Measurements from ENCODE around the gene PLA2G2E.

PLA2G2E gene

GRCh38 chr1:19923137-19923952 is at the start of gene PLA2G2E:
TSS of gene PLA2G2E (minus strand) at chr1:19923617. CDS start at chr1:19923559, 58 bp downstream.
- DNase-seq (ENCODE audit: low read depth), result no peak

- no peak for DNase-seq (ENCODE audit: low read depth)
Observed at GRCh38 chr1:19971664-19972063, 48.2 kb upstream of the PLA2G2E start.

- DNase-seq (ENCODE audit: low read depth), result no peak
Observed at GRCh38 chr1:19969898-19970660, 46.7 kb upstream of the PLA2G2E start.

- DNase-seq (ENCODE audit: low read depth), result no peak
Observed at GRCh38 chr1:19967808-19968207, 44.4 kb upstream of the PLA2G2E start.

GRCh38 chr1:19964542-19964941 is 41.1 kb upstream of the PLA2G2E start:
- no peak for DNase-seq (ENCODE audit: low read depth)

GRCh38 chr1:19963636-19964035 is 40.2 kb upstream of the PLA2G2E start:
- DNase-seq (ENCODE audit: low read depth), result no peak

- DNase-seq (ENCODE audit: low read depth), result no peak
Observed at GRCh38 chr1:19960591-19960990, 37.2 kb upstream of the PLA2G2E start.

- no peak for DNase-seq (ENCODE audit: low read depth)
Observed at GRCh38 chr1:19957779-19958178, 34.4 kb upstream of the PLA2G2E start.

- DNase-seq (ENCODE audit: low read depth), result no peak
Observed at GRCh38 chr1:19955534-19956170, 32.2 kb upstream of the PLA2G2E start.

- no peak for DNase-seq (ENCODE audit: low read depth)
Observed at GRCh38 chr1:19954059-19954458, 30.6 kb upstream of the PLA2G2E start.

GRCh38 chr1:19949016-19949415 is 25.6 kb upstream of the PLA2G2E start:
- DNase-seq (ENCODE audit: low read depth), result no peak

GRCh38 chr1:19946971-19947370 is 23.6 kb upstream of the PLA2G2E start:
- no peak for DNase-seq (ENCODE audit: low read depth)

- no peak for DNase-seq (ENCODE audit: low read depth)
Observed at GRCh38 chr1:19946331-19946751, 22.9 kb upstream of the PLA2G2E start.

GRCh38 chr1:19945914-19946313 is 22.5 kb upstream of the PLA2G2E start:
- DNase-seq (ENCODE audit: low read depth), result no peak

- DNase-seq (ENCODE audit: low read depth), result no peak
Observed at GRCh38 chr1:19942657-19943056, 19.2 kb upstream of the PLA2G2E start.

GRCh38 chr1:19942088-19942487 is 18.7 kb upstream of the PLA2G2E start:
- DNase-seq (ENCODE audit: low read depth), result no peak

- no peak for DNase-seq (ENCODE audit: low read depth)
Observed at GRCh38 chr1:19941206-19941568, 17.8 kb upstream of the PLA2G2E start.

GRCh38 chr1:19940486-19941205 is 17.2 kb upstream of the PLA2G2E start:
- DNase-seq (ENCODE audit: low read depth), result no peak

- no peak for DNase-seq (ENCODE audit: low read depth)
Observed at GRCh38 chr1:19938472-19938871, 15.1 kb upstream of the PLA2G2E start.

- no peak for DNase-seq (ENCODE audit: low read depth)
Observed at GRCh38 chr1:19936061-19936750, 12.8 kb upstream of the PLA2G2E start.

- no peak for DNase-seq (ENCODE audit: low read depth)
Observed at GRCh38 chr1:19934336-19934735, 10.9 kb upstream of the PLA2G2E start.

- no peak for DNase-seq (ENCODE audit: low read depth)
Observed at GRCh38 chr1:19932866-19933265, 9.4 kb upstream of the PLA2G2E start.

Data from stimulated activated CD8-positive, alpha-beta memory T cell treated with anti-CD3 and anti-CD28 coated beads, Interleukin-12 subunit alpha, Interleukin-12 subunit beta, amount 100 ng/mL, for 4 hours (primary cell).